GM12878 (cell line): ENCODE measurements around the gene TOLLIP. TPM values are rescaled to one million over a fixed set of nuclear protein-coding genes. Genes with fewer than 3 reads are reported as not detected.

Source experiments
- ATAC-seq: fragments of 200-7000 bp; cut with Tn5 transposase; 3 replicates; pipeline ENCODE4 v1.9.1; 2020; ENCODE audit warnings: mild to moderate bottlenecking, moderate library complexity
- BruUV-seq: library from RNA; stranded (reverse); fragments of 400-500 nt; replicated peaks from 2 replicates; lab custom pipeline; 2021; lab: Mats Ljungman, UMichigan
- CTCF ChIA-PET: fragments of 300-600 bp; sonication (Branson Sonifier 250); formaldehyde crosslinking; extraction: SDS; loops from one replicate; lab custom pipeline; 2021; ENCODE audit warnings: inconsistent platforms; lab: Yijun Ruan, JAX
- POLR2A ChIA-PET: fragments of 350-600 bp; formaldehyde crosslinking; extraction: SDS; loops from one replicate; lab custom pipeline; 2021; ENCODE audit warnings: inconsistent platforms; lab: Charles Lee
- RAD21 ChIA-PET: fragments of 300-600 bp; sonication (Branson Sonifier 250); formaldehyde crosslinking; loops from one replicate; lab custom pipeline; 2023; ENCODE audit warnings: antibody characterized with exemption; ENCODE audit not compliant: unreplicated experiment; lab: Charles Lee
- SMC1A ChIA-PET: fragments of 300-600 bp; sonication (Branson Sonifier 250); formaldehyde crosslinking; loops from one replicate; lab custom pipeline; 2023; ENCODE audit not compliant: unreplicated experiment, uncharacterized antibody; lab: Charles Lee
- DNase-seq: peaks from one replicate; pipeline ENCODE4 v3.0.0-alpha.2; 2011; ENCODE audit warnings: low read depth, low spot score
- FAIRE-seq: peaks from 3 replicates; lab custom pipeline; 2011; peaks lifted over from hg19 to GRCh38; lab: Jason Lieb, UNC
- H2AFZ ChIP-seq: 2 replicates; pipeline ENCODE4 v1.6.0; 2011; ENCODE audit warnings: low read depth, low read length, control low read depth; ENCODE audit not compliant: control insufficient read depth
- H3K27ac ChIP-seq: 2 replicates; pipeline ENCODE4 v1.5.1; 2011; ENCODE audit warnings: control low read depth; ENCODE audit not compliant: control insufficient read depth, insufficient read depth
- H3K27me3 ChIP-seq, 2 experiments: replicated peaks in 1 of 2; 2 replicates each; pipeline versions ENCODE4 v1.6.0 to v1.6.1; 2011; ENCODE audit warnings: low read length in 1 of 2; ENCODE audit not compliant: control insufficient read depth in 2 of 2, insufficient read depth in 2 of 2
- H3K36me3 ChIP-seq, 2 experiments: 2 replicates each; pipeline ENCODE4 v1.5.1; 2011; ENCODE audit warnings: low read length in 1 of 2; ENCODE audit not compliant: control insufficient read depth in 2 of 2, insufficient read depth in 2 of 2
- H3K4me1 ChIP-seq: 2 replicates; pipeline ENCODE4 v1.6.1; 2011; ENCODE audit warnings: mild to moderate bottlenecking, low read length, moderate library complexity, mixed read lengths; ENCODE audit not compliant: control insufficient read depth, insufficient read depth
- H3K4me2 ChIP-seq: 2 replicates; pipeline ENCODE4 v1.6.0; 2011; ENCODE audit warnings: control low read depth; ENCODE audit not compliant: control insufficient read depth, insufficient read depth
- H3K4me3 ChIP-seq: fragments of 200-600 bp; sonication (generic); 2 replicates; pipeline ENCODE4 v1.5.1; 2016
- H3K79me2 ChIP-seq: 2 replicates; pipeline ENCODE4 v1.6.0; 2011; ENCODE audit warnings: low read length; ENCODE audit not compliant: control insufficient read depth, insufficient read depth
- H3K9ac ChIP-seq: 2 replicates; pipeline ENCODE4 v1.8.0; 2011; ENCODE audit warnings: low read length, control low read depth, mixed read lengths; ENCODE audit not compliant: control insufficient read depth, insufficient read depth
- H3K9me3 ChIP-seq: replicated peaks from 3 replicates; pipeline ENCODE4 v1.5.1; 2011; ENCODE audit warnings: mild to moderate bottlenecking, low read length; ENCODE audit not compliant: control insufficient read depth, insufficient read depth
- H4K20me1 ChIP-seq: 2 replicates; pipeline ENCODE4 v1.6.0; 2011; ENCODE audit not compliant: control insufficient read depth, insufficient read depth
- BCLAF1 ChIP-seq: fragments of 450-650 bp; IDR thresholded peaks from 2 replicates; pipeline ENCODE4 v1.6.1; 2017; ENCODE audit warnings: antibody characterized with exemption, mild to moderate bottlenecking, moderate library complexity
- CBX5 ChIP-seq: sonication (generic); IDR thresholded peaks from 2 replicates; pipeline ENCODE4 v1.6.1; 2016; ENCODE audit warnings: low read depth, moderate library complexity, mild to moderate bottlenecking, inconsistent platforms
- CHD2 ChIP-seq: IDR thresholded peaks from 2 replicates; pipeline ENCODE4 v1.6.1; 2011; ENCODE audit warnings: low read depth, low read length, improper control_type of control experiment, borderline replicate concordance
- MXI1 ChIP-seq: fragments of 150-350 bp; IDR thresholded peaks from 2 replicates; pipeline ENCODE4 v1.6.1; 2011; ENCODE audit warnings: low read depth, mild to moderate bottlenecking, inconsistent platforms, low read length, improper control_type of control experiment
- SMARCA5 ChIP-seq: fragments of 450-650 bp; IDR thresholded peaks from 2 replicates; pipeline ENCODE4 v1.6.1; 2017; ENCODE audit warnings: mild to moderate bottlenecking
- WGBS: methylation state at CpG from one replicate; pipeline ENCODE4 v1.1.6; 2016; ENCODE audit warnings: low lambda C conversion rate; ENCODE audit not compliant: insufficient replicate concordance, insufficient coverage; ENCODE audit errors: missing lambda C conversion rate; 5-methylcytosine and 5-hydroxymethylcytosine counted together
- in situ Hi-C: fragments of 300-500 bp; cut with MboI; formaldehyde crosslinking; loops from 9 replicates; pipeline ENCODE4 v1.14.3; 2018; ENCODE audit warnings: mixed read lengths
- intact Hi-C: fragments of 100-400 bp; cut with micrococcal nuclease; formaldehyde crosslinking; loops from one replicate; pipeline ENCODE4 v1.14.2; 2022; ENCODE audit not compliant: unreplicated experiment
- polyA plus RNA-seq, 11 experiments: library from polyadenylated mRNA; depleted of rRNA in 4 of 11; unstranded in 6 of 11; stranded (reverse) in 5 of 11; fragments of >200 nt; fragmentation: Nextera tagmentation in 4 of 11; fragmentation: Illumina TruSeq in 1 of 11; extraction: Ambion mirVana in 4 of 11; extraction: Trizol in 1 of 11; gene quantifications; 1 replicate in 1 of 11; 2 replicates in 10 of 11; pipeline versions ENCODE4 v1.2.1 to v1.2.3, GENCODE V29; 2011 to 2016; ENCODE audit warnings: inconsistent platforms in 2 of 11, missing spikeins in 2 of 11, low read depth in 1 of 11
- total RNA-seq, 4 experiments: library from RNA; depleted of rRNA in 3 of 4; stranded (reverse); fragments of >200 nt in 3 of 4; fragmentation: Illumina TruSeq in 1 of 4; extraction: Trizol in 1 of 4; gene quantifications; 2 replicates each; pipeline versions ENCODE4 v1.2.1 to v1.2.3, GENCODE V29; 2013 to 2021
- TF ChIP-seq, protein P1 (sequence below): IDR thresholded peaks from 2 replicates; pipeline ENCODE4 v1.6.1; 2012; ENCODE audit warnings: improper control_type of control experiment, low read depth, low read length; ENCODE audit not compliant: insufficient replicate concordance

Gene TOLLIP
- total and polyA plus RNA-seq, 10 of the 15 experiments (the other 5 are each of a cell fraction or from before 2014, with no cell fraction given) = 0.47 to 39.5 (median 21.6) TPM

GRCh38 chr11:1235901-1236315, 73.5 kb downstream of the TOLLIP start:
- ChIA-PET POLR2A (no interaction called here), SMC1A (no interaction called here)
- in situ Hi-C loops = no loop called here

More at GRCh38 chr11:1235901-1236315, 73.5 kb downstream of the TOLLIP start:
- Histone ChIP-seq H3K4me2 (no peak overlapping the region), H3K4me1 (no peaks in the 10 kb centered on the region), H3K27ac (no peak overlapping the region), H3K9ac (no peak overlapping the region), H3K79me2 (no peaks in the 10 kb centered on the region), H3K36me3 (no peaks in the 10 kb centered on the region), H3K27me3 (no peaks in the 10 kb centered on the region), H3K4me3 (no peak overlapping the region), H3K9me3 (no peaks in the 10 kb centered on the region; the same call in 2 of the 3 replicates), H2AFZ (no peak overlapping the region), H4K20me1 (no peaks in the 10 kb centered on the region)
- RAD21 ChIA-PET = no interaction called here
- CTCF ChIA-PET = no interaction called here
- intact Hi-C loops = no loop called here
- TF ChIP-seq BCLAF1 = no peak
- TF ChIP-seq MXI1 = no peak
- no peak for TF ChIP-seq CHD2
- no peak for TF ChIP-seq CBX5
- no peak for TF ChIP-seq SMARCA5
- TF ChIP-seq, protein P1, sequence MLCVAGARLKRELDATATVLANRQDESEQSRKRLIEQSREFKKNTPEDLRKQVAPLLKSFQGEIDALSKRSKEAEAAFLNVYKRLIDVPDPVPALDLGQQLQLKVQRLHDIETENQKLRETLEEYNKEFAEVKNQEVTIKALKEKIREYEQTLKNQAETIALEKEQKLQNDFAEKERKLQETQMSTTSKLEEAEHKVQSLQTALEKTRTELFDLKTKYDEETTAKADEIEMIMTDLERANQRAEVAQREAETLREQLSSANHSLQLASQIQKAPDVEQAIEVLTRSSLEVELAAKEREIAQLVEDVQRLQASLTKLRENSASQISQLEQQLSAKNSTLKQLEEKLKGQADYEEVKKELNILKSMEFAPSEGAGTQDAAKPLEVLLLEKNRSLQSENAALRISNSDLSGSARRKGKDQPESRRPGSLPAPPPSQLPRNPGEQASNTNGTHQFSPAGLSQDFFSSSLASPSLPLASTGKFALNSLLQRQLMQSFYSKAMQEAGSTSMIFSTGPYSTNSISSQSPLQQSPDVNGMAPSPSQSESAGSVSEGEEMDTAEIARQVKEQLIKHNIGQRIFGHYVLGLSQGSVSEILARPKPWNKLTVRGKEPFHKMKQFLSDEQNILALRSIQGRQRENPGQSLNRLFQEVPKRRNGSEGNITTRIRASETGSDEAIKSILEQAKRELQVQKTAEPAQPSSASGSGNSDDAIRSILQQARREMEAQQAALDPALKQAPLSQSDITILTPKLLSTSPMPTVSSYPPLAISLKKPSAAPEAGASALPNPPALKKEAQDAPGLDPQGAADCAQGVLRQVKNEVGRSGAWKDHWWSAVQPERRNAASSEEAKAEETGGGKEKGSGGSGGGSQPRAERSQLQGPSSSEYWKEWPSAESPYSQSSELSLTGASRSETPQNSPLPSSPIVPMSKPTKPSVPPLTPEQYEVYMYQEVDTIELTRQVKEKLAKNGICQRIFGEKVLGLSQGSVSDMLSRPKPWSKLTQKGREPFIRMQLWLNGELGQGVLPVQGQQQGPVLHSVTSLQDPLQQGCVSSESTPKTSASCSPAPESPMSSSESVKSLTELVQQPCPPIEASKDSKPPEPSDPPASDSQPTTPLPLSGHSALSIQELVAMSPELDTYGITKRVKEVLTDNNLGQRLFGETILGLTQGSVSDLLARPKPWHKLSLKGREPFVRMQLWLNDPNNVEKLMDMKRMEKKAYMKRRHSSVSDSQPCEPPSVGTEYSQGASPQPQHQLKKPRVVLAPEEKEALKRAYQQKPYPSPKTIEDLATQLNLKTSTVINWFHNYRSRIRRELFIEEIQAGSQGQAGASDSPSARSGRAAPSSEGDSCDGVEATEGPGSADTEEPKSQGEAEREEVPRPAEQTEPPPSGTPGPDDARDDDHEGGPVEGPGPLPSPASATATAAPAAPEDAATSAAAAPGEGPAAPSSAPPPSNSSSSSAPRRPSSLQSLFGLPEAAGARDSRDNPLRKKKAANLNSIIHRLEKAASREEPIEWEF = no peak
- no TSS peak for BruUV-seq
- ATAC-seq (no peak), FAIRE-seq (no peak), DNase-seq (no peak)
- 53% methylated on average over 16 of the region's 16 CpGs for WGBS
